Endometrial microvascular endothelial cells (primary cell): ENCODE measurements around the gene SPATA4. TPM values are rescaled to one million over a fixed set of nuclear protein-coding genes. Genes with fewer than 3 reads are reported as not detected.

Experiments
- total RNA-seq: library from RNA; depleted of rRNA; stranded (reverse); fragments of >200 nt; gene quantifications from one replicate; pipeline ENCODE4 v1.2.3, GENCODE V29; 2015; ENCODE audit errors: inconsistent ontology term

The SPATA4 gene
- total RNA-seq, 1 donor from 2014 or later: not detected

Other genes with a start within 250 kb of the SPATA4 start
- not detected for gene WDR17, start 129.7 kb downstream of the SPATA4 start, total RNA-seq
- gene ASB5, start 73.6 kb upstream of the SPATA4 start, total RNA-seq: not detected
- gene SPCS3, start 124.4 kb upstream of the SPATA4 start, total RNA-seq: 122 TPM